ENCODE results near the gene TSPAN31. TPM values are rescaled to one million over a fixed set of nuclear protein-coding genes. Genes with fewer than 3 reads are reported as not detected.

The TSPAN31 gene
- total RNA-seq (2014; rRNA removed; shearing (Covaris generic)) = 36.1 and 40.0 TPM in 2 replicates

GRCh38 chr12:57744777-57745484, at the start of gene TSPAN31:
TSPAN31 (plus strand) TSS chr12:57745039; CDS start chr12:57745155, 116 bp downstream.

GRCh38 chr12:57738661-57739237, 6.1 kb upstream of the TSPAN31 start, which contains the start of gene AGAP2:
AGAP2 (minus strand) TSS chr12:57738742; CDS start chr12:57738246, 496 bp downstream.

GRCh38 chr12:57751788-57752667, 7.2 kb downstream of the TSPAN31 start, which contains the start of gene CDK4:
CDK4 (minus strand) TSS chr12:57752310; CDS start chr12:57751717, 593 bp downstream.

GRCh38 chr12:57754411-57755193, 9.8 kb downstream of the TSPAN31 start, which contains the start of gene MARCHF9:
MARCHF9 (plus strand) TSS chr12:57755103; CDS start chr12:57755529, 426 bp downstream.

GRCh38 chr12:57766464-57767304, 21.8 kb downstream of the TSPAN31 start, which contains the start of gene CYP27B1:
CYP27B1 (minus strand) TSS chr12:57767078; CDS start chr12:57767041, 37 bp downstream.

GRCh38 chr12:57771873-57772428, 27.1 kb downstream of the TSPAN31 start, which contains the start of gene METTL1:
METTL1 (minus strand) TSS chr12:57772105; CDS start chr12:57772083, 22 bp downstream.

GRCh38 chr12:57772429-57773322, 27.8 kb downstream of the TSPAN31 start, which contains the start of gene EEF1AKMT3:
EEF1AKMT3 (plus strand) TSS chr12:57772614; CDS start chr12:57772725, 111 bp downstream.

GRCh38 chr12:57782608-57783465, 38.0 kb downstream of the TSPAN31 start, which contains the start of gene TSFM:
TSFM (plus strand) TSS chr12:57782787; CDS start chr12:57782802, 15 bp downstream.

Other genes with a start within 250 kb of the TSPAN31 start
- 58.1 and 66.1 TPM in 2 replicates for gene DDIT3, start 224.5 kb upstream of the TSPAN31 start, total RNA-seq (2014; rRNA removed; shearing (Covaris generic))
- 13.7 and 25.7 TPM in 2 replicates for gene MBD6, start 222.2 kb upstream of the TSPAN31 start, total RNA-seq (2014; rRNA removed; shearing (Covaris generic))
- gene DCTN2, start 197.8 kb upstream of the TSPAN31 start, total RNA-seq (2014; rRNA removed; shearing (Covaris generic)) = 75.2 and 76.3 TPM in 2 replicates
- 0.41 and 0.58 TPM in 2 replicates for gene KIF5A, start 195.0 kb upstream of the TSPAN31 start, total RNA-seq (2014; rRNA removed; shearing (Covaris generic))
- gene PIP4K2C, start 153.8 kb upstream of the TSPAN31 start, total RNA-seq (2014; rRNA removed; shearing (Covaris generic)) = 23.7 and 30.1 TPM in 2 replicates
- 28.2 and 32.4 TPM in 2 replicates for gene DTX3, start 140.2 kb upstream of the TSPAN31 start, total RNA-seq (2014; rRNA removed; shearing (Covaris generic))
- 22.6 and 46.8 TPM in 2 replicates for gene ARHGEF25, start 133.6 kb upstream of the TSPAN31 start, total RNA-seq (2014; rRNA removed; shearing (Covaris generic))
- 25.6 and 26.7 TPM in 2 replicates for gene B4GALNT1, start 111.8 kb upstream of the TSPAN31 start, total RNA-seq (2014; rRNA removed; shearing (Covaris generic))
- gene OS9, start 50.9 kb upstream of the TSPAN31 start, total RNA-seq (2014; rRNA removed; shearing (Covaris generic)) = 135 and 140 TPM in 2 replicates
- gene AGAP2, start 6.3 kb upstream of the TSPAN31 start, total RNA-seq (2014; rRNA removed; shearing (Covaris generic)) = 2.1 and 2.3 TPM in 2 replicates
- gene CDK4, start 7.3 kb downstream of the TSPAN31 start, total RNA-seq (2014; rRNA removed; shearing (Covaris generic)) = 322 and 387 TPM in 2 replicates
- gene MARCHF9, start 10.1 kb downstream of the TSPAN31 start, total RNA-seq (2014; rRNA removed; shearing (Covaris generic)) = 10.2 and 11.7 TPM in 2 replicates
- 16.1 and 17.0 TPM in 2 replicates for gene CYP27B1, start 22.0 kb downstream of the TSPAN31 start, total RNA-seq (2014; rRNA removed; shearing (Covaris generic))
- 24.6 and 27.6 TPM in 2 replicates for gene METTL1, start 27.1 kb downstream of the TSPAN31 start, total RNA-seq (2014; rRNA removed; shearing (Covaris generic))
- 3.0 and 3.3 TPM in 2 replicates for gene EEF1AKMT3, start 27.6 kb downstream of the TSPAN31 start, total RNA-seq (2014; rRNA removed; shearing (Covaris generic))
- gene TSFM, start 37.7 kb downstream of the TSPAN31 start, total RNA-seq (2014; rRNA removed; shearing (Covaris generic)) = 49.7 and 53.0 TPM in 2 replicates
- 0.72 and 1.6 TPM in 2 replicates for gene AVIL, start 73.7 kb downstream of the TSPAN31 start, total RNA-seq (2014; rRNA removed; shearing (Covaris generic))
- gene CTDSP2, start 101.7 kb downstream of the TSPAN31 start, total RNA-seq (2014; rRNA removed; shearing (Covaris generic)) = 52.2 and 52.6 TPM in 2 replicates
- gene ATP23, start 196.5 kb downstream of the TSPAN31 start, total RNA-seq (2014; rRNA removed; shearing (Covaris generic)) = 8.8 and 10.5 TPM in 2 replicates